GM19452 (cell line): ENCODE data around the gene DNAJC18.
"Not testable (repeated sequence)": the region's sequence is repeated elsewhere in the genome, so short reads cannot be mapped to it uniquely, and the experiment has no call there.

ENCODE experiments used
- ATAC-seq: cut with Tn5 transposase; IDR thresholded peaks from one replicate; pipeline ENCODE4 v1.9.1; 2021; ENCODE audit not compliant: unreplicated experiment

The DNAJC18 gene

GRCh38 chr5:139461698-139462097 lies 22.4 kb upstream of the DNAJC18 start:
- ATAC-seq, result no peak

- no peak for ATAC-seq
Observed at GRCh38 chr5:139461176-139461575, 21.9 kb upstream of the DNAJC18 start.

GRCh38 chr5:139460455-139460854 lies 21.1 kb upstream of the DNAJC18 start:
- no peak for ATAC-seq

- peak; percentile 17 for ATAC-seq
Observed at GRCh38 chr5:139459451-139459934, 20.2 kb upstream of the DNAJC18 start.

GRCh38 chr5:139458580-139459407 lies 19.5 kb upstream of the DNAJC18 start:
- peak; percentile 63 for ATAC-seq

GRCh38 chr5:139457653-139458306 lies 18.5 kb upstream of the DNAJC18 start:
- no peak for ATAC-seq

GRCh38 chr5:139457241-139457640 lies 17.9 kb upstream of the DNAJC18 start:
- ATAC-seq, result no peak

- no peak for ATAC-seq
Observed at GRCh38 chr5:139456776-139457175, 17.5 kb upstream of the DNAJC18 start.

GRCh38 chr5:139454568-139455290 lies 15.4 kb upstream of the DNAJC18 start:
- ATAC-seq, result no peak

- no peak for ATAC-seq
Observed at GRCh38 chr5:139453683-139454567, 14.6 kb upstream of the DNAJC18 start.

GRCh38 chr5:139451878-139452660 lies 12.7 kb upstream of the DNAJC18 start:
- ATAC-seq, result no peak

- ATAC-seq, result no peak
Observed at GRCh38 chr5:139451176-139451575, 11.9 kb upstream of the DNAJC18 start.

GRCh38 chr5:139446956-139447779 lies 7.8 kb upstream of the DNAJC18 start:
- peak; percentile 60 for ATAC-seq

GRCh38 chr5:139445325-139446170 lies 6.2 kb upstream of the DNAJC18 start:
- ATAC-seq, result no peak

GRCh38 chr5:139443831-139444453 lies 4.6 kb upstream of the DNAJC18 start:
- ATAC-seq, result no peak

GRCh38 chr5:139440416-139440815 lies 1.1 kb upstream of the DNAJC18 start:
- not testable (repeated sequence) for ATAC-seq

- ATAC-seq, result no peak
Observed at GRCh38 chr5:139438707-139439012, 665 bp downstream of the DNAJC18 start.

- ATAC-seq, result no peak
Observed at GRCh38 chr5:139435676-139436075, 3.6 kb downstream of the DNAJC18 start.
